HFF-Myc (cell line): ENCODE results near the gene PCDH7.

Experiments used
- DNase-seq: peaks from one replicate; pipeline ENCODE4 v3.0.0-alpha.2; 2011; ENCODE audit warnings: low read depth; ENCODE audit errors: extremely low read depth
- H3K4me3 ChIP-seq: replicated peaks from 2 replicates; pipeline ENCODE4 v1.5.1; 2011; ENCODE audit warnings: low read depth, mild to moderate bottlenecking, control low read depth, low read length
- TF ChIP-seq, protein P1 (sequence below): IDR thresholded peaks from 2 replicates; pipeline ENCODE4 v1.5.1; 2012; ENCODE audit warnings: mild to moderate bottlenecking, low read depth, low read length, control low read depth; ENCODE audit errors: missing control alignments

The PCDH7 gene

DNA sequence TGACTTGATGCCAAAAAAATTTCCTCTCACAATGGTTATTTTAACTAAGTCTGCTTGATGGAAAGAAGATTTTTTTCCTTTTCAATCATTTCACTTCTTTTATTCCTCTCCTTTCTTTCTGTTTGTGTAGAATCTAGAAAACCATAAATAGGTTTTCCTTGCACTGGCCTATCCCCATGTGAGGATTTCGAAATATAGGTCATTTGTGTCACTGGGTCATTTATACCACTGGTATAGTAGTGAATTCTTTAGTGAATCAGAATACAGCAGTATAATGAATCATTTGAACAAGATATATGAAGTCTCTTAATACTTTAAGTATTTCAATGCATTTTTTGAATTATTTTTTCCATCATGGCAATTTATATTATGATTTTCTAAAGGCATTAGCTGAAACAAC is 26.6 kb downstream of the PCDH7 start:
- H3K4me3 ChIP-seq = no peak overlapping the region
- no peak for DNase-seq
- TF ChIP-seq, protein P1, sequence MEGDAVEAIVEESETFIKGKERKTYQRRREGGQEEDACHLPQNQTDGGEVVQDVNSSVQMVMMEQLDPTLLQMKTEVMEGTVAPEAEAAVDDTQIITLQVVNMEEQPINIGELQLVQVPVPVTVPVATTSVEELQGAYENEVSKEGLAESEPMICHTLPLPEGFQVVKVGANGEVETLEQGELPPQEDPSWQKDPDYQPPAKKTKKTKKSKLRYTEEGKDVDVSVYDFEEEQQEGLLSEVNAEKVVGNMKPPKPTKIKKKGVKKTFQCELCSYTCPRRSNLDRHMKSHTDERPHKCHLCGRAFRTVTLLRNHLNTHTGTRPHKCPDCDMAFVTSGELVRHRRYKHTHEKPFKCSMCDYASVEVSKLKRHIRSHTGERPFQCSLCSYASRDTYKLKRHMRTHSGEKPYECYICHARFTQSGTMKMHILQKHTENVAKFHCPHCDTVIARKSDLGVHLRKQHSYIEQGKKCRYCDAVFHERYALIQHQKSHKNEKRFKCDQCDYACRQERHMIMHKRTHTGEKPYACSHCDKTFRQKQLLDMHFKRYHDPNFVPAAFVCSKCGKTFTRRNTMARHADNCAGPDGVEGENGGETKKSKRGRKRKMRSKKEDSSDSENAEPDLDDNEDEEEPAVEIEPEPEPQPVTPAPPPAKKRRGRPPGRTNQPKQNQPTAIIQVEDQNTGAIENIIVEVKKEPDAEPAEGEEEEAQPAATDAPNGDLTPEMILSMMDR = no peak

DNA sequence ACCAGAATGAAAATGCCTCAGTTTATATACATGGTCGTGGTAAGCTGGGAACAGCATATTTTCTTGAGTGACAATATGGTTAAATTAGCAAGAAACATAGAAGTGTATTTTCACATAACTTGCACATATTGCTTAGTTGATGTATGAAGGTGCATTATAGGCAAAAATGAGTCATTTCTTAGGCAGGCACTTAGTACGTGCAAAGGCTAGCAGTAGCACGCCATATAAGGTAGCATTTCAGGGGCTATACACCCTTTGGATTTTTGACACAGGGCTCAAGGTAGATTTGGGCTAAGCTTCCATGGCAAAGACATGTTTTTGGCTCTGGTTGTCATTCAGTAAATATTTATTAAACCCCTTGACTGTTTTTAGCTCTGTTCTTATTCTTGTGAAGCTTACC is 33.1 kb downstream of the PCDH7 start:
- H3K4me3 ChIP-seq = no peak overlapping the region
- TF ChIP-seq, protein P1 = no peak
- DNase-seq = no peak

DNA sequence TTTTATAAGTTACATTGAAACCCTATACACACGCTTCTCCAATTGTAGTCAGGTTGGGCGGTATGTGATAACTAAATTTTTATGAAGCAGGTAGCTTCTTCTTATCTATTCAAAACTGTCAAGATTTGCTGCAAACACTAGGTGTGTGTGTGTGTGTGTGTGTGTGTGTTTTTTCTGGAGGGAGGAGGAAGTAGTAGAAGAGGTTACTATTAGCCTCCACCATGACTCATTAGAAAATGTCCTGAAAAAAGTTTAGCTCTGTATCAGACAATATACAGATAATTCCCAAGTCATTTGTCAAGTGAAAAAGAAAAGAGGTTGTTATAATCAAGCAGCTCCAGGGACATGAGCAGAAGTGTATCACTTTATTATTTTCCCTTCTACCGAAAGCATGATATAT is 33.9 kb downstream of the PCDH7 start:
- TF ChIP-seq, protein P1 = no peak
- DNase-seq = no peak

DNA sequence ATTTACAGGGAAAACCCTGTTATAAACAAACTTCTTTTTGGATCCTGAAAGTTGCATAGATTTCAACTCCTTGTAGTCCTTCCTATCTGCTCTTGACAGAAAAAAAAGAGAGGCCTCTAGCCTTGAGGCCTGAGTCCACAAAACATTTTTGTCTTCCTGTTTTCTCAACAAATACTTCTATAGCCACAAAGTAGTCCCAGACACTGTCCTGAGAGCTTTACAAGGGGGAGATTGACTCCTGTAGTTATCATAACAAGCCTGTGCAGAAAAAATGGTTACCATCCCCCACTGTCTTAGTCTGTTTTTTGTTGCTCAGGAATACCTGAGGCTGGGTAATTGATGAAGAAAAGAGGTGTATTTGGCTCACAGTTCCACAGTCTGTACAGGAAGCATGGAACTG is 35.2 kb downstream of the PCDH7 start:
- TF ChIP-seq, protein P1 = no peak
- DNase-seq = no peak
- no peak overlapping the region for H3K4me3 ChIP-seq

More for the DNA sequence above, 33.9 kb downstream of the PCDH7 start:
- H3K4me3 ChIP-seq = no peak overlapping the region

DNA sequence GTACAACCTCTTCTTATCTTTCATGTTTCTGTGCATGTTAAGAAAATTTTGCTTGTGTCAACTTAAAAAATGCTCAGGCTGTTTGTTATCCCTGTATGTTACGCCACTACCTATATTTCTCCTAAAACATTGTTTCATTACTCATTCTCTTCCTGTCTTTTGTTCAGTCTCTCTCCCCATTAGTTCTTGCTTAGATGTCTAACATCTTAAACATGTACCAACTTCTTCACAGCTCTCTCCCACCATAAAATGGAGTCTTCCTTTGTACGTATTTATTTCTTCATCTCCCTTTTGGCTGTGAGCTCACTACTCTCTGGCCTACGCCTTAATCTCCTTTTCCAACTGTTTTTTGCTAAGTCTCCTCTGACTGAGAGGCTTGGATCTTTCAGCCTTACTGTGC is 36.4 kb downstream of the PCDH7 start:
- H3K4me3 ChIP-seq = no peak overlapping the region
- TF ChIP-seq, protein P1 = no peak
- no peak for DNase-seq

DNA sequence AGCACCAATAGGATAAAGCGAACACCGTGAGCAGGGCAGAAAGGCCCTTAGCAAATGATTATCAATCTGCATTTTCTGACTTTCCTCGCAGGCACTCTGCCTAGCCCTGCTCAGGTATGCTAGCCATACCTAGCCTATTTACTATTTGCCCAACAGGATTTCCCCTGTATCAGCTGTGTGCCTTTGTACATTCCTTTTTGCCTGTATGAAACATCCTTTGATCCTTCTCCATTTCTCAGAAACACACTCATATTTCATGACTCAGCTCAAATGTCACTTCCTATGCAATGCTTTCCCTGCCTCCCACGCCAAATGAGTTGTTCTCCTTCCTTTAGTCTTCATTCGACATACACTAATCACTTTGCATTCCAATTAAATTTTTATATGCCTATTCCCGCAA is 37.2 kb downstream of the PCDH7 start:
- no peak overlapping the region for H3K4me3 ChIP-seq
- TF ChIP-seq, protein P1 = no peak
- peak; percentile 50 for DNase-seq

DNA sequence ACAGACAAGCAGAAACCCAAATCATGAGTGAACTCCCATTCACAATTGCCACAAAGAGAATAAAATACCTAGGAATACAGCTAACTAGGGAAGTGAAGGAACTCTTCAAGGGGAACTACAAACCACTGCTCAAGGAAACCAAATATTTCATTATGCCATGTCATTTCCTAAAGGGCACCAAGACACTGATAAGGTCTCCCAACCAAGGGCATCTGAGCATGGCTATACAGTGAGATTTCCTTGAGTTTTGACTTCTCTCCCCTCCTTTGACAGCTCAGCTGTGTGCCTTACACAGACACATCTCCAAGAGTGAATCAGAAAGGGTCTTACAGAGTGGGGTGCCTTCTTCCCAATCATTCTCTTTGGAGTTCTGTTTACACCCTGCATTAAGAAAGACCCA is 40.4 kb downstream of the PCDH7 start:
- TF ChIP-seq, protein P1 = no peak
- DNase-seq = no peak
- no peak overlapping the region for H3K4me3 ChIP-seq
